Prostate gland (tissue), 2 donors: ENCODE results near the gene SRPRA. TPM values are rescaled to one million over a fixed set of nuclear protein-coding genes. Genes with fewer than 3 reads are reported as not detected.

ENCODE experiments used
- DNase-seq: peaks from one replicate; pipeline ENCODE4 v3.0.0-alpha.2; 2019; ENCODE audit warnings: low spot score
- H3K27ac ChIP-seq, 2 donors: fragments of 200-600 bp; sonication (generic); 2 replicates each; pipeline ENCODE4 v1.5.1; 2017 to 2019
- H3K27me3 ChIP-seq: fragments of 200-600 bp; sonication (generic); replicated peaks from 2 replicates; pipeline ENCODE4 v1.5.1; 2019; ENCODE audit not compliant: insufficient read depth
- H3K36me3 ChIP-seq, 2 donors: fragments of 200-600 bp; sonication (generic); 1 replicate in 1 of 2; 2 replicates in 1 of 2; pipeline versions ENCODE4 v1.5.1 to v1.8.1; 2017 to 2019
- H3K4me1 ChIP-seq: fragments of 200-600 bp; sonication (generic); replicated peaks from 2 replicates; pipeline ENCODE4 v1.5.1; 2019
- H3K4me3 ChIP-seq, 2 donors: fragments of 200-600 bp; sonication (generic); 2 replicates each; pipeline ENCODE4 v1.5.1; 2017 to 2019
- H3K9me3 ChIP-seq: fragments of 200-600 bp; sonication (generic); 2 replicates; pipeline ENCODE4 v1.5.1; 2017
- CTCF ChIP-seq, 4 experiments: fragments of 200-600 bp in 2 of 4; fragments of 450-650 bp in 2 of 4; sonication (generic) in 2 of 4; IDR thresholded peaks; 1 replicate in 3 of 4; 2 replicates in 1 of 4; pipeline ENCODE4 v1.5.1; 2016 to 2019; ENCODE audit warnings: antibody characterized with exemption in 4 of 4, mild to moderate bottlenecking in 2 of 4, moderate library complexity in 2 of 4
- POLR2A ChIP-seq: fragments of 450-650 bp; IDR thresholded peaks from one replicate; pipeline ENCODE4 v1.6.1; 2016; ENCODE audit warnings: antibody characterized with exemption, mild to moderate bottlenecking
- POLR2AphosphoS5 ChIP-seq: sonication (generic); formaldehyde crosslinking; IDR thresholded peaks from one replicate; pipeline ENCODE4 v1.6.1; 2017; ENCODE audit warnings: antibody characterized with exemption
- WGBS: methylation state at CpG from one replicate; pipeline ENCODE4 v1.1.5; 2018; 5-methylcytosine and 5-hydroxymethylcytosine counted together
- intact Hi-C: fragments of 100-400 bp; cut with DNase I; formaldehyde crosslinking; loops from one replicate; pipeline ENCODE4 v1.14.2; 2022
- total RNA-seq, 2 donors: library from RNA; depleted of rRNA; stranded (reverse); fragments of >200 nt; gene quantifications; one replicate each; pipeline ENCODE4 v1.1.0, GENCODE V29; 2016

Gene SRPRA
- total RNA-seq, 2 donors from 2014 or later = 141 to 154 TPM

GRCh38 chr11:126280595-126280994 lies 11.9 kb upstream of the SRPRA start:
- intact Hi-C loops = no loop called here

GRCh38 chr11:126279191-126279590 lies 10.5 kb upstream of the SRPRA start:
- no peak overlapping the region for H3K4me3 ChIP-seq
- intact Hi-C loops = no loop called here
- TF ChIP-seq POLR2AphosphoS5 = no peak
- TF ChIP-seq CTCF (IDR thresholded peaks at IDR 0.05) = no peak
- TF ChIP-seq POLR2A = no peak
- H3K9me3 ChIP-seq = no peaks in the 10 kb centered on the region
- H3K36me3 ChIP-seq = no peaks in the 10 kb centered on the region
- no peaks in the 10 kb centered on the region for H3K27me3 ChIP-seq
- DNase-seq = no peak
- H3K27ac ChIP-seq = no peak overlapping the region
- 74% methylated on average over 8 of the region's 8 CpGs for WGBS
- H3K4me1 ChIP-seq = no peaks in the 10 kb centered on the region

More at GRCh38 chr11:126280595-126280994, 11.9 kb upstream of the SRPRA start:
- no peak for DNase-seq
- no peak overlapping the region for H3K4me3 ChIP-seq
- H3K27me3 ChIP-seq = no peaks in the 10 kb centered on the region
- no peak overlapping the region for H3K27ac ChIP-seq
- TF ChIP-seq CTCF (IDR thresholded peaks at IDR 0.05) (no peak), POLR2A (no peak)
- no peaks in the 10 kb centered on the region for H3K4me1 ChIP-seq
- H3K36me3 ChIP-seq = no peaks in the 10 kb centered on the region
- no peaks in the 10 kb centered on the region for H3K9me3 ChIP-seq
- WGBS = 82% methylated on average over 5 of the region's 5 CpGs

GRCh38 chr11:126277780-126278179 lies 9.1 kb upstream of the SRPRA start:
- no peak for TF ChIP-seq POLR2AphosphoS5
- TF ChIP-seq POLR2A = no peak
- no peak for TF ChIP-seq CTCF (IDR thresholded peaks at IDR 0.05)
- no peak overlapping the region for H3K27ac ChIP-seq

GRCh38 chr11:126277322-126277721 lies 8.6 kb upstream of the SRPRA start:
- intact Hi-C loops = no loop called here
- H3K36me3 ChIP-seq = no peaks in the 10 kb centered on the region
- H3K9me3 ChIP-seq = no peaks in the 10 kb centered on the region
- no peak for DNase-seq
- H3K27ac ChIP-seq = no peak overlapping the region
- H3K4me3 ChIP-seq = no peak overlapping the region
- WGBS = 95% methylated on average over 11 of the region's 11 CpGs
- TF ChIP-seq POLR2A (no peak), CTCF (IDR thresholded peaks at IDR 0.05) (no peak), POLR2AphosphoS5 (no peak)
- H3K27me3 ChIP-seq = no peaks in the 10 kb centered on the region
- no peaks in the 10 kb centered on the region for H3K4me1 ChIP-seq

More at GRCh38 chr11:126277780-126278179, 9.1 kb upstream of the SRPRA start:
- Histone ChIP-seq H3K4me3 (no peak overlapping the region), H3K36me3 (no peaks in the 10 kb centered on the region), H3K4me1 (no peaks in the 10 kb centered on the region), H3K27me3 (no peaks in the 10 kb centered on the region), H3K9me3 (no peaks in the 10 kb centered on the region)
- 92% methylated on average over 4 of the region's 4 CpGs for WGBS
- no peak for DNase-seq
- intact Hi-C loops = no loop called here

- no peaks in the 10 kb centered on the region for H3K27me3 ChIP-seq
- no peaks in the 10 kb centered on the region for H3K9me3 ChIP-seq
- DNase-seq = no peak
- under 1% methylated on average over 23 of the region's 23 CpGs for WGBS
- H3K27ac ChIP-seq = peak overlapping the region; percentile 81 to 91
- no peak for TF ChIP-seq POLR2A
- no peak for TF ChIP-seq CTCF (IDR thresholded peaks at IDR 0.05)
- no peak for TF ChIP-seq POLR2AphosphoS5
- peak overlapping the region; percentile 77 to 95 for H3K4me3 ChIP-seq
- intact Hi-C loops = no loop called here
- no peaks in the 10 kb centered on the region for H3K4me1 ChIP-seq
- H3K36me3 ChIP-seq = peaks cover 3 to 20% of the 10 kb centered on the region in 2 donors
Observed at GRCh38 chr11:126268361-126268707, 361 bp downstream of the SRPRA start.
